Superior temporal gyrus (tissue), 1 donor: Measurements from ENCODE around the gene EMILIN3.

Source experiments
- DNase-seq: peaks from one replicate; pipeline ENCODE4 v3.0.0-alpha.2; 2016; ENCODE audit errors: extremely low spot score

EMILIN3 gene

GRCh38 chr20:41392295-41392694, 25.7 kb upstream of the EMILIN3 start:
- no peak for DNase-seq

DNA sequence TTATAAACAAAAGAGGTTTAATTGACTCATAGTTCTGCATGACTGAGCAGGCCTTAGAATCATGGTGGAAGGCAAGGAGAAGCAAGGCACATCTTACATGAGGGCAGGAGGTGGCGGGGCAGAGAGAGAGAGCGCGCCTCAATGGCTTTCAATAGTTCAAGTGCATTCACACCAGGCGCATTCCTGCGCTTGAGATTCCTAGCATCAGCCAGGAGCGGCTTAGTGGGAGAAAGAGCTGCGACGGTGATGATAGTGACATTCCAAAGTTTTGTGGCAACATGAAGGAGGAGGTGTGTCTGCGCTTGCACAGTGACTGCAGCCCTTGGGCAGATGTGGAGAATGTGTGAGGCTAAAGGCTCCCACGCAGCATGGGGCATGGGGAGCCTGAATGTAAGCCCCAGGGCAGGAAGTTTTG, 25.0 kb upstream of the EMILIN3 start:
- no peak for DNase-seq

GRCh38 chr20:41390889-41391288, 24.3 kb upstream of the EMILIN3 start:
- no peak for DNase-seq

DNA sequence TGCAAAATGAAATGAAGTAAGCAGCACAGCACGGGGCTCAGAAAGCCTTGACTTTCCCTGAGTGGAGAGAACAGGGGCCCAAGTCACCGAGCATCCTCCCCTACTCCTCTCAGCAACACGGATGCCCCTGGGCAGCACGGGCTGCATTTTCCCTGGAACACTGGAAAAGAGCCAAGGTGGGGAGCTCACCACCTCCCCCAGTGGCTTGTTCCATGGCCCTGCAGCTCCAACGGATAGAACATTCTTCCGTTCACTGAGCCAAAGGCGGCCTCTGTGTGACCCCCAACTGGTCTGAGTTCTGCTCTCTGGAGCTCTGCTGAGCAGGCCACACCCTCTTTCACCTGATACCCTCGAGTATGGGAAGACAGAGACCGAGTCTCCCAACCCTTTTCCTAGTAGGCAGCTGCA, 20.8 kb upstream of the EMILIN3 start:
- no peak for DNase-seq

- no peak for DNase-seq
Observed at GRCh38 chr20:41386502-41387427, 20.1 kb upstream of the EMILIN3 start.

DNA sequence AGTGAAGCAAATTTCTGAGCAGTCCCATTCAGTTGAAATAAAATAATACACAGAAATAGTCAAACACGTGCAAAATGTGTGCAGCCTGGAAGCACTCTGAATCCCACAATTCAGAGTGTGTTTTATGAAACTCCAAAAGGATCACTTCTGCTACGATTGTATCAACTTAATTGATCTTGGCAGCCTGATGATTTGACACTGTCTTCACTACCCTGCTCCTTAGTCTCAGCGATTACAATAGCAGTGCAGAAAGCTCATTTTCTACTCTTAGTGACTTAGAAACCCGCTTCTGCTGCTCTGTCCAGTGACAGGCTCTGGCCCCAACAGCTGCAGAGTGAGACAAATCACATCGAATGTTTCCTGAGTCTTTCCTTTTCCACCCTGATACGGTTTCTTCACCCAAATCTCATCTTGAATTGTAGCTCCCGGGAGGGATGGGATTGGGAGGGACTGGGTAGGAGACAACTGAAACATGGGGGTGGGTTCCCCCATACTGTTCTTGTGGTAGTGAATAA, 16.2 kb upstream of the EMILIN3 start:
- DNase-seq: no peak

- DNase-seq: no peak
Observed at GRCh38 chr20:41380551-41381193, 14.1 kb upstream of the EMILIN3 start.

DNA sequence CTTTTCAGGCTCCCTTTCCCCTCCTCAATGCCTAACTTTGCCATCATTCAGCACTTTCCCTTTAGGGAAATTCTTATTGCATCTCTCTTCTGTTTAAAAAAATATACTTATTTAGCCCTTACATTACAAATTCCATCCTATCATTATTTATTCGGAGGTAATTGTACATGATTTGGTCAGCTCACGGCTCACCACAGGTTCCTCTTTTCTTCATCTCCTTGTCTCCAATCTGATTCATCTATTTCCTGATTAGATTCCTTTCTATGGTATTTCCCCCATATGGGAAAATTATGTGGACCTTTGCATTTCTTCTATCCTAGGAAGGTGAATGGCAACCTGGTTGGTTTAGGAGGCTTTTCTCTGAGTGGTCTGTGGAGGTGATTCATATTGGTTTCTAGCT, 12.9 kb upstream of the EMILIN3 start:
- DNase-seq: no peak

DNA sequence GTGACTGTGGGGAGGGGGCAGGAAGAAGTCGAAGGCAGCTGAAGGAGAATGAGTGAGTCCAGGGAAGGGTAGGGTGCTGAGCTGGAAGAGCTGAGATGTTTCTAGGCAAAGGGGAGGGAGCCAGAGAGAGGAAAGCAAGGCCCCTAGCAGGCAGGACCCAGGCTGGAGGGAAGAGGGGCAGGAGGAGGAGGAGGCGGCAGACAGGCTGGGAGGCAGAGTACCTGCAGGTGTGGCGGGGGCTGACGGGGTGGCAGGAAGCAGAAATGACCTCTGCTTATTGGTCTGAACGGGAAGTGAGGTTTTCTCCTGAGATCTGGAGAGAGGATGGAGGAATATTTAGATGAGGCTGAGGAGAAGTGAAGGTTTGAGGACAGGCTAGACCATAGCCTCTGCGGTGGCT, 10.7 kb upstream of the EMILIN3 start:
- no peak for DNase-seq

- no peak for DNase-seq
Observed at GRCh38 chr20:41376349-41376748, 9.7 kb upstream of the EMILIN3 start.

DNA sequence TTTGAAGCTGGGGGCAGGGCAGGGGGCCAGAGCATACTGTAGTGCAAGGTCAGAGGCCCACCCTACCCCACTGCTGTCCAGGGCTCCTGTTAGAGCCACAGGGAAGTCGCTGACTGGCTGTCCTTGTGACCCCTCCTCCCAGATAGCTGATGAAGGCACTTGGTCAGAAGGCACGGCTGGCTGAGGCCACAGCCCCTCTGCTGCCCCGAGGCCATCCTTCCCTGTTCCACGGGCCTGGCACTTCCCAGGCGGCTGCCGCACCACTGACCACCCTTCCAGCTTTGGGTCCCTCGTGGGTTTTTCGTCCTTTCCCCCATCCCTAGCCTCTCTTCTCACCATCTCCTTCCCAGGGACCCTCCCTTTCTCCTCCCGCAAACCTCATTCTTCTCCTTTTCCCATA, 9.2 kb upstream of the EMILIN3 start:
- DNase-seq: no peak

DNA sequence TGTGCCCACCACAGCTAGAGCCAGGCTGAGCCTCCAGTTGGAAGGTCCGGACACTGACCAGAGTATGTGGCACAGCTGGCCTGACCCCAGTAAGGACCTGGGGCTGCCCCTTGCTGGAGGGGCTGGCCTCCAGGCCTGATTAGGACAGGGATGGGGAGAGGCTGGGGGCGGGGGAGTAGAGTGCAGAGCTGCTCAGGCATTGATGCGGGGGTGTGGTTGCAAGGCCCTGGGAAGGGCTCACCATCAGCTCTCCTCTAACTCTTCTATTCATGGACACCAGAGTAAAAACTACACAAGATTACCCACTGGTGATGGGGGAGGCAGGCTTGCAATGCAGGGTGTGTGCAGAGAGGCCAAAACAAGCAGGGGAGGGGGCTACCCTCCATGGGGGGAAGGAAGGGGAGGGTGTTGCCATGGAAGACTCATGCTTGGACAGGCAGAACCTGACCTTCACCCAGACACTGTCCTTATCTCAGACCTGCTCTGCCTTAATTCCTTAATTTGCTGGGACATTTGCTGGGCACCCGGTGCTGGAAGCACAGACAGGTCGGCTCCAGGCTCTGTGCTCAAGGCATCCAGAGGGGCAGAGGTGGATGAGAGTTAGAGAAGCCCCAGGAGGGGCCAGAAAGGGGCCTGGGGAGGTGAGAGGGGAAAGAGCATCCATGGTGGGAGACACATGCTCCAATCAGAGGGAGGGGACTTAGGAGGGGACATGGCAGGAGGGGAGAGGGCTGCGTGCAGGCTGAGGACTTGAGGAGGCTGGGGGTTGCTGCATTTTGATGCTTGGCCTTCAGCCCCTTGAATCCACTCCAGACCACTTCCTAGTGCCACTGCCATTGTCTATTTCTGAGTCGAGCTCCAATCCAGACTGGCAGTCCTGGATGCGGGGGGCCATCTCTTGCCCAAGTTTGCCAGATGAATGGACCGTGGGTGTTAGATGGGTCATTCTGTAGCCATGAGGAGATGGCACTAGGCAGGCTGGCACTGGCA, 7.6 kb upstream of the EMILIN3 start:
- no peak for DNase-seq

DNA sequence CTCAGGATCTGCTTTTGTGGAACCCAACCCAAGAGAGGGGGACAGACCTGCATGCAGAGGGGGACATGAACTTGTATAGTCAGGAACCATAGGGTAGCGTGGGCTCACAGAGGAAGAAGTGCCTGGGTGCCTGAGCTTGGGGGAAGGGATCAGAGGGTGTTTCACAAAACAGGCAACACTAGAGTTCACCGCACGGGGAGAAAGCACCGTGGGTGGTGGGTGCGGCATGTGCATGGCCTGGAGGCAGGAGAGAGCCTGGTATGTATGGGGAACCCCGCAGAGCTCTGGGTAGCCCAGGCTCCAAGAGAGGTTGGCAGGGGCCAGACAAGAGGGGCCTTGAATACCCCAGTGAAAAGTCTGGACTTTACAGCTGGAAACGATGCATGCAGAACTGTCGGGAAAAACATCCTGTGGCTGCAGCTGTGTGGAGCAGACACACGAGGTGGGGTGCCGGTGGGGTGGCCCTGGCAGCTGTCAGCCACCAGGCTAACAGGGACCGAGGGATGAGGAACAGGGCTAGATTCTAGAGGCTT, 6.7 kb upstream of the EMILIN3 start:
- no peak for DNase-seq

DNA sequence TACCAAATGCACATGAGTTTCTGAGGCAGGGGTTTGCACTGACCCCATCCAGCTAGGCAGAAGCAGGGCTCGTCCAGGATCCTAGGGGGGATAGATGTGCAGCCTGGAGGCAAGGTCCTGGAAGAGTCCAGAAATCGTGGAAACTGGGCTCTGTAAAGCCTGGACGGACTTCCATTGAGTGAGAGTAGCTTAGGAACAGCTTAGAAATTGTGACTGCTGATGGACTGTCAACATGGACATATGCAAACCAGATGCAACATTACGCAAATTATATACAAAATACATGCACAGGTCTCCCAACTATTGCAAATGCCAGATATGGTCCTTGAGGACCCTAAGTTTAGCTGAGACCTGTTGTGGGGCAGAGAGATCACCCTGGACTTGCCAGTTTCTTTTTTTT, 4.8 kb upstream of the EMILIN3 start:
- no peak for DNase-seq

DNA sequence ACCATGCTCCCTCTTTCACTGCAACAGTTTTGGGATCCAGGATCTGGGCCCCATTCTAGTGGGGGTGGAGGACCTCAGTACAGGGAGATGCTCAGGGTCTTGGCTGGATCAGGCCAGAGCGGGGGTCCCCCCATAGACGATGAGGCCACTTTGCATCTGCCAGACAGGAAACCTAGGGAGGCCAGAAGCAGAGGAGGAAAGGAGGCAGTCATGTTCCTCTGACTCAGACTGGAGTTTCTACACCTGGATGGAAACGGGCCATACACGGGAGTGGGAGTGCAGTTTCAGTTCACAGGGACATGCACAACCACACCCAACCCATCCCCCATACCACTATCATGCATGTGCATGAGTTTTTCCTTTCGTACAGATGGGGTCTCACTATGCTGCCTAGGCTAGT, 3.6 kb upstream of the EMILIN3 start:
- DNase-seq: no peak

GRCh38 chr20:41369673-41370072, 3.1 kb upstream of the EMILIN3 start:
- no peak for DNase-seq

GRCh38 chr20:41367956-41368355, 1.3 kb upstream of the EMILIN3 start:
- DNase-seq: no peak

DNA sequence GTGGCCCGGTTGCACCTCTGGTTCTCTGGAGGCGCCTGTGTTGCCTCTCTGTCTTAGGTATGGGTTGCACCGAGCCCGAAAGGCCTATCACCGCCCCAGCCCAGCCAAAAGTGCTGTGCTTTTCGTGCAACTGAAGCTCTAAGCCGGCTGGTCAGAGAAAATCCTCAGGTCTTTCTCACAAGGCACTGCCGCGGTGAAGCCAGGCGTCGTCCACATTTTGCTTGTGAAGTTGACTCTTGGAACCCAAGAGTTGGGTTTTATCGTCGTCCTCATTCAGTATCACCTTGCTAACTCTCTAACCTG, 726 bp upstream of the EMILIN3 start:
- DNase-seq: no peak

DNA sequence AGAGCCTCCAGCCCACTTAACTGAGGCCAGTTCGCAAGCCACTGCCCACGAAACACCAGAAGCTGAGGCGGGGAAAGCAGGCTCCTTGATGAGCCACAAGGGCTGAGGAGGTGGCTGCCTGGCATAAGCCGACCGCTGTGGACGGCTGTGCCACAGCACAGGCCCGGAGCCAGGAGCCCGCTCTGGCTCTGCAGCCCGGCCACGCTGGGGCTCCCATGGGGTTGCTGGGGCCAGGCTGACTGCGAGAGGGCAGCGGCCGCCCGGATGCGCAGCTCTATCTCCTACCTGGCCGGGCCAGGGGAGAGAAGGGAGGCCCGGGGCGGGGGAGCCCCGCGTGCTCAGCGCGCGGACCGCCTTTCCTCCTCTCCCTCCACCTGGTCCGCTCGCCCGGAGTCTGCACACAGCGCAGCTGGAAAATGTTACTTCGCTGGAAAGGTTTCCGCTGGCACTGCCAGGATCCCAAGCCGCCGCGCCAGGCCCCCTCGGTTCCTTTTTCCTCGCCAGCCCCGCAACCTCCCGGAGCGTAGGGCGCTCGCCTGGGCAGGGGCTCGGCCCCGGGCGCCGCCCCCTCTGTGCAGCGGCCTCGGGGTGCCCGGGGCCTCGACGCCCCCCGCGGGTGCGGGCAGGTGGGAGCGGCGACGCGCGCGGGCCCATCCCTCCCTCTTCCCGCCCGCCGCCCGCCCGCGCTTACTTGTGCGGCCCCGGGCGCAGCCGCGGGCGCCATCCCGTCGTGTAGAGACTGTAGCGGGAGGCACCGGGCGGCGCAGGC, 657 bp downstream of the EMILIN3 start:
- no peak for DNase-seq

GRCh38 chr20:41364967-41365765, 1.5 kb downstream of the EMILIN3 start:
- DNase-seq: no peak
